Brain microvascular endothelial cell (primary cell): ENCODE measurements around the gene TBC1D2.

Experiments
- DNase-seq: peaks from one replicate; pipeline ENCODE4 v3.0.0-alpha.2; 2020
- H3K27ac ChIP-seq: fragments of 250-450 bp; sonication (Bioruptor Pico); 2 replicates; pipeline ENCODE4 v1.5.1; 2020; ENCODE audit warnings: mild to moderate bottlenecking, moderate library complexity
- H3K27me3 ChIP-seq: fragments of 250-450 bp; sonication (Bioruptor Pico); replicated peaks from 2 replicates; pipeline ENCODE4 v1.5.1; 2020; ENCODE audit warnings: mild to moderate bottlenecking
- H3K36me3 ChIP-seq: fragments of 250-450 bp; sonication (Bioruptor Pico); replicated peaks from 2 replicates; pipeline ENCODE4 v1.5.1; 2020; ENCODE audit warnings: mild to moderate bottlenecking
- H3K4me3 ChIP-seq: 2 replicates; pipeline ENCODE4 v1.5.1; 2011; ENCODE audit warnings: low read depth, mild to moderate bottlenecking, control low read depth, low read length, moderate library complexity
- in situ Hi-C: cut with HindIII; loops from 2 replicates; pipeline ENCODE4 v1.10.0; 2017; ENCODE audit warnings: low sequenced_read_pairs, low pct_ligation_motif_present
- TF ChIP-seq, protein P1 (sequence below): IDR thresholded peaks from 2 replicates; pipeline ENCODE4 v1.5.1; 2011; ENCODE audit warnings: low read depth, mild to moderate bottlenecking, moderate library complexity, low read length, control low read depth, inconsistent platforms; ENCODE audit errors: missing control alignments

TBC1D2 gene

DNA sequence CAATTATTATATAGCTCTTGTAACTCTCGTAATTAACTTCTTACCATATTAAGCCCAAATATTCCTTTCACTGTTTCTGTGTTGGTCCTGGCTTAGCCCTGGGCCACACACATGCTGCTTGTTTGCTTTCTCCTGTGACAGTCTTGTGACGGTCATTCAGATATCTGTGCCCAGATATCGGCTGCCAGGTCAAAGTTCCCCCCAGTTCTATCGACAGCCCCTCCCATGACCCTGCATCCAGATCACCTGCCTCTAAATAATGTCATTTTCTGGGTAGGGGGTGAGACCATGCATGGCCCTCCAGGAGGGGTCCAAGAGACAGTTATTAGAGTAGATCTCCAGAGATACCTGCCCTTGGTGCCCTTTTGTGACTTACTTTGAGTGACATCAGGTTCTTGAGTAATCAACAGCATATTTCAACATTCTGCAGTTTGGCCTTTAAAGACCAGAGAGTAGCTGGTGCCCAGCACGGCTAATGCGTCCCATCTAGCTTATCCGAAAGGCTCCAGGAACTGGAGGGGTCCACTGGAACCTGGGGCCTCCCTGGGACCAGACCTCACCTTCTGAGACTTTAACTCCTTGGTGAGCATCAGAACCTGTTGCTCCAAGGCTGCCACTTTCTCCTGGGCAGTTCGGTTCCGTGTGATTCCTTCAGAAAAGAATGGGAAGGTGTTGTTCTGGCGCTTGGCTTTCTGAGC is 26.9 kb downstream of the TBC1D2 start:
- no peak for DNase-seq
- in situ Hi-C loops, result no loop called here
- Histone ChIP-seq H3K4me3 (no peak overlapping the region), H3K27me3 (no peaks in the 10 kb centered on the region), H3K36me3 (peaks cover 32% of the 10 kb centered on the region), H3K27ac (no peak overlapping the region)
- TF ChIP-seq, protein P1, sequence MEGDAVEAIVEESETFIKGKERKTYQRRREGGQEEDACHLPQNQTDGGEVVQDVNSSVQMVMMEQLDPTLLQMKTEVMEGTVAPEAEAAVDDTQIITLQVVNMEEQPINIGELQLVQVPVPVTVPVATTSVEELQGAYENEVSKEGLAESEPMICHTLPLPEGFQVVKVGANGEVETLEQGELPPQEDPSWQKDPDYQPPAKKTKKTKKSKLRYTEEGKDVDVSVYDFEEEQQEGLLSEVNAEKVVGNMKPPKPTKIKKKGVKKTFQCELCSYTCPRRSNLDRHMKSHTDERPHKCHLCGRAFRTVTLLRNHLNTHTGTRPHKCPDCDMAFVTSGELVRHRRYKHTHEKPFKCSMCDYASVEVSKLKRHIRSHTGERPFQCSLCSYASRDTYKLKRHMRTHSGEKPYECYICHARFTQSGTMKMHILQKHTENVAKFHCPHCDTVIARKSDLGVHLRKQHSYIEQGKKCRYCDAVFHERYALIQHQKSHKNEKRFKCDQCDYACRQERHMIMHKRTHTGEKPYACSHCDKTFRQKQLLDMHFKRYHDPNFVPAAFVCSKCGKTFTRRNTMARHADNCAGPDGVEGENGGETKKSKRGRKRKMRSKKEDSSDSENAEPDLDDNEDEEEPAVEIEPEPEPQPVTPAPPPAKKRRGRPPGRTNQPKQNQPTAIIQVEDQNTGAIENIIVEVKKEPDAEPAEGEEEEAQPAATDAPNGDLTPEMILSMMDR, result no peak

DNA sequence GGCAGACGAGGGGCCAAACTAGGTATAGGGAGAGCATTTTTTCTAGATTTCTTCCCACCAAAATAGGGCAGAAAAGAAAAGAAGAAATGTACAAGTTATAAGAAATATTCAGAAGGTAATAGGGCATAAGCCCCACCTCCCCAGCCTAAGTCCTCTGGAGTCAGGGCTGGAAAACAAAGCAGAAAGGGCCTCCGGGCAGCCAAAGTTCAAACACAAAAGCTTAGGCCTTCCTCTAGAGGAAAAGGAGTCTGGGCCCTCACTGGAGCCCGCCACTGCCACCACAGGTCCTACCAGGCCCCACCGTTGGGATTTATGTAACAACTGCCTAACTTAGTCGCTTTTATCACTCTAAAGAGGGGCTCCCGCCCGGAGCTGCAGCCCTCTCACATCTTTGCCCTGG is 27.6 kb downstream of the TBC1D2 start:
- Histone ChIP-seq H3K36me3 (peaks cover 30% of the 10 kb centered on the region), H3K4me3 (no peak overlapping the region), H3K27ac (no peak overlapping the region), H3K27me3 (no peaks in the 10 kb centered on the region)
- TF ChIP-seq, protein P1, result no peak
- in situ Hi-C loops, result no loop called here
- no peak for DNase-seq

DNA sequence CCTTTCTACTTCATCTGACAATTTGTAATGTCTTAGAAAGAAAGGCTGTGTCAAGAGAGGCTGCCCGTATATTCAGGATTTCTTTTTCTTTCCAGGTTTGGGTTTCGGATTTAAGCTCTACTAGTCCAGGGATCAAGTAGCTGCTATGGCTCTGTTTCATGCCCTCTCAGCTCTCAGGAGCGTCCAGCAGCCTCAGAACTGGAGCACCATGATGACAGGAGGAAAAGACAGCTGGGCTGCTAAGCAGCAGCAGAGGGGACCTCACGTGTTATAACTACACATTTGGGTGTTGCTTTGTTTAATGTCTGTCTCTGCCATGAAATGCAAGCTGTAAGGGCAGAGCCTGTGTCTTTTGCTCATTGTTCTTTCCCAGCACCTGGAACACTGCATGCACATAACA is 28.5 kb downstream of the TBC1D2 start:
- H3K27me3 ChIP-seq, result no peaks in the 10 kb centered on the region
- H3K4me3 ChIP-seq, result no peak overlapping the region
- TF ChIP-seq, protein P1, result no peak
- no peak overlapping the region for H3K27ac ChIP-seq
- H3K36me3 ChIP-seq, result peaks cover 30% of the 10 kb centered on the region
- in situ Hi-C loops, result no loop called here
- DNase-seq, result no peak

DNA sequence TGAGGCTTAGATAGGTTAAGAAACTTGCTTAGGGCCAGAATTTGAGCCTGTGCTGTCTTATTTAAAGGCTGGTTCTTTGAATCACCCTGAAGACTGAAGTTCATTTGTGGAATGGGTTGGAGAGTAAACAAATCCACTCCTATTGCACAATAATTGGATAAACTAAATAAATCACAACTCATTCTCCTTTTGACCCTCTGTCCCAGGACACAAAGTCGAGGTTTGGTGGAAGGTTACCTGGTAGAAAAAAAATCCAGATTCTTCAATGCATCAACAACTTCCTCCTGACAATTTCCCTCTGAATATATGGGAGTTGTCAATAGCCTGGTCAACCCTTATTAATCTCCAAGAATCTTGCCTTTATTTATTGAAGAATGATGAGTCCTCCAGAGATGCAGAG is 28.9 kb downstream of the TBC1D2 start:
- no peak for DNase-seq
- in situ Hi-C loops, result no loop called here
- Histone ChIP-seq H3K4me3 (no peak overlapping the region), H3K27ac (no peak overlapping the region), H3K36me3 (peaks cover 33% of the 10 kb centered on the region), H3K27me3 (no peaks in the 10 kb centered on the region)
- TF ChIP-seq, protein P1, result no peak

DNA sequence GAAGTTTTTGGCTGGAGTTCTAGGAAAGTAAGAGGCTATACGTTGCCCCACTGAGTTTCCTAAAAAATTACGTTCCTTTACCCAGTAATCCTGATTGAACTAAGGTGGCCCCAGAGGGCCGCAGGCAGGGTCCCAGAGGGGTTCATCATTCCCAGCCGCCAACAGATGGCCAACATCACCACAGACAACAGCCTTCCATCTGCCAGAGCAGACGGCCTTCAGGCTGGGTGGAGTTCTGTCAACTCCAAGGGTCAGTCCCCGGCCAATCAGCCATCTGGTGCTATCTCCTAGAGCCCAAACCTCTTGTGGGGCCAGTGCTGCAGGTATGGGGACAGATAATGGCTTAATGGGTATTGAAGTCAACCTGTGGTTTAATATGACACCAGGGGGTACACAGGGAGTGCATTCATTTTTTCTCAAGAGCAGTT is 30.4 kb downstream of the TBC1D2 start:
- DNase-seq, result no peak
- no peak overlapping the region for H3K27ac ChIP-seq
- peaks cover 41% of the 10 kb centered on the region for H3K36me3 ChIP-seq

More for the DNA sequence above, 30.4 kb downstream of the TBC1D2 start:
- in situ Hi-C loops, result no loop called here
- no peaks in the 10 kb centered on the region for H3K27me3 ChIP-seq
- no peak overlapping the region for H3K4me3 ChIP-seq
- TF ChIP-seq, protein P1, result no peak
